IPS-20b (cell line): ENCODE data around the gene SCGB1A1.

ENCODE experiments used
- H3K27ac ChIP-seq: one replicate; pipeline ENCODE4 v1.5.1; 2013; ENCODE audit warnings: low read length
- H3K27me3 ChIP-seq: 2 replicates; pipeline ENCODE4 v1.6.1; 2013; ENCODE audit warnings: mild to moderate bottlenecking, low read length, inconsistent platforms; ENCODE audit not compliant: insufficient read depth
- H3K36me3 ChIP-seq: 2 replicates; pipeline ENCODE4 v1.6.1; 2013; ENCODE audit warnings: low read depth, mild to moderate bottlenecking, inconsistent platforms, low read length, moderate library complexity; ENCODE audit not compliant: insufficient read depth
- H3K4me1 ChIP-seq: 2 replicates; pipeline ENCODE4 v1.6.1; 2013; ENCODE audit warnings: mild to moderate bottlenecking, control low read depth, inconsistent platforms, low read length, moderate library complexity; ENCODE audit not compliant: insufficient read depth
- H3K4me3 ChIP-seq: 2 replicates; pipeline ENCODE4 v1.5.1; 2013; ENCODE audit warnings: mild to moderate bottlenecking, low read length, inconsistent platforms
- H3K9ac ChIP-seq: 2 replicates; pipeline ENCODE4 v1.6.1; 2013; ENCODE audit warnings: low read depth, mild to moderate bottlenecking, inconsistent platforms, low read length, moderate library complexity
- H3K9me3 ChIP-seq: 2 replicates; pipeline ENCODE4 v1.6.1; 2013; ENCODE audit warnings: mild to moderate bottlenecking, low read depth, low read length, inconsistent platforms; ENCODE audit not compliant: insufficient read depth

SCGB1A1 gene

GRCh38 chr11:62457478-62457877, 38.6 kb downstream of the SCGB1A1 start:
- no peaks in the 10 kb centered on the region for H3K9me3 ChIP-seq
- no peak overlapping the region for H3K9ac ChIP-seq
- no peak overlapping the region for H3K4me3 ChIP-seq
- H3K27me3 ChIP-seq, result no peaks in the 10 kb centered on the region
- no peaks in the 10 kb centered on the region for H3K4me1 ChIP-seq
- H3K27ac ChIP-seq, result no peak overlapping the region
- no peaks in the 10 kb centered on the region for H3K36me3 ChIP-seq

- Histone ChIP-seq H3K27me3 (no peaks in the 10 kb centered on the region), H3K36me3 (no peaks in the 10 kb centered on the region), H3K4me3 (no peak overlapping the region), H3K4me1 (no peaks in the 10 kb centered on the region), H3K9ac (no peak overlapping the region), H3K27ac (no peak overlapping the region), H3K9me3 (no peaks in the 10 kb centered on the region)
Measured at GRCh38 chr11:62458212-62459002, 39.6 kb downstream of the SCGB1A1 start.

GRCh38 chr11:62459080-62459479, 40.2 kb downstream of the SCGB1A1 start:
- Histone ChIP-seq H3K4me1 (no peaks in the 10 kb centered on the region), H3K9me3 (no peaks in the 10 kb centered on the region), H3K4me3 (no peak overlapping the region), H3K9ac (no peak overlapping the region), H3K27ac (no peak overlapping the region), H3K27me3 (no peaks in the 10 kb centered on the region), H3K36me3 (no peaks in the 10 kb centered on the region)

GRCh38 chr11:62461740-62462507, 43.1 kb downstream of the SCGB1A1 start:
- Histone ChIP-seq H3K4me3 (no peak overlapping the region), H3K9me3 (no peaks in the 10 kb centered on the region), H3K36me3 (no peaks in the 10 kb centered on the region), H3K4me1 (no peaks in the 10 kb centered on the region), H3K9ac (no peak overlapping the region), H3K27me3 (no peaks in the 10 kb centered on the region), H3K27ac (no peak overlapping the region)

- Histone ChIP-seq H3K27me3 (no peaks in the 10 kb centered on the region), H3K9me3 (no peaks in the 10 kb centered on the region), H3K27ac (no peak overlapping the region), H3K4me1 (no peaks in the 10 kb centered on the region), H3K36me3 (no peaks in the 10 kb centered on the region), H3K9ac (no peak overlapping the region), H3K4me3 (no peak overlapping the region)
Measured at GRCh38 chr11:62462508-62462892, 43.7 kb downstream of the SCGB1A1 start.

GRCh38 chr11:62463121-62463542, 44.3 kb downstream of the SCGB1A1 start:
- no peak overlapping the region for H3K9ac ChIP-seq
- H3K4me3 ChIP-seq, result no peak overlapping the region
- H3K27me3 ChIP-seq, result no peaks in the 10 kb centered on the region
- no peaks in the 10 kb centered on the region for H3K36me3 ChIP-seq
- H3K27ac ChIP-seq, result no peak overlapping the region
- H3K9me3 ChIP-seq, result no peaks in the 10 kb centered on the region
- no peaks in the 10 kb centered on the region for H3K4me1 ChIP-seq

GRCh38 chr11:62464655-62465054, 45.8 kb downstream of the SCGB1A1 start:
- Histone ChIP-seq H3K9ac (no peak overlapping the region), H3K9me3 (no peaks in the 10 kb centered on the region), H3K36me3 (no peaks in the 10 kb centered on the region), H3K4me1 (no peaks in the 10 kb centered on the region), H3K27me3 (no peaks in the 10 kb centered on the region), H3K27ac (no peak overlapping the region), H3K4me3 (no peak overlapping the region)

- no peaks in the 10 kb centered on the region for H3K36me3 ChIP-seq
- no peaks in the 10 kb centered on the region for H3K9me3 ChIP-seq
- no peaks in the 10 kb centered on the region for H3K4me1 ChIP-seq
- H3K4me3 ChIP-seq, result no peak overlapping the region
- no peaks in the 10 kb centered on the region for H3K27me3 ChIP-seq
- no peak overlapping the region for H3K27ac ChIP-seq
- H3K9ac ChIP-seq, result no peak overlapping the region
Measured at GRCh38 chr11:62466444-62466843, 47.6 kb downstream of the SCGB1A1 start.

GRCh38 chr11:62468577-62468976, 49.7 kb downstream of the SCGB1A1 start:
- H3K4me3 ChIP-seq, result no peak overlapping the region

GRCh38 chr11:62471603-62472002, 52.8 kb downstream of the SCGB1A1 start:
- H3K36me3 ChIP-seq, result no peaks in the 10 kb centered on the region
- H3K4me3 ChIP-seq, result no peak overlapping the region
- no peaks in the 10 kb centered on the region for H3K4me1 ChIP-seq
- H3K27ac ChIP-seq, result no peak overlapping the region
- no peaks in the 10 kb centered on the region for H3K9me3 ChIP-seq
- H3K9ac ChIP-seq, result no peak overlapping the region
- no peaks in the 10 kb centered on the region for H3K27me3 ChIP-seq

More at GRCh38 chr11:62468577-62468976, 49.7 kb downstream of the SCGB1A1 start:
- no peaks in the 10 kb centered on the region for H3K27me3 ChIP-seq
- no peaks in the 10 kb centered on the region for H3K36me3 ChIP-seq
- H3K9ac ChIP-seq, result no peak overlapping the region
- H3K9me3 ChIP-seq, result no peaks in the 10 kb centered on the region
- no peaks in the 10 kb centered on the region for H3K4me1 ChIP-seq
- no peak overlapping the region for H3K27ac ChIP-seq

- Histone ChIP-seq H3K27ac (no peak overlapping the region), H3K27me3 (no peaks in the 10 kb centered on the region), H3K4me1 (no peaks in the 10 kb centered on the region), H3K36me3 (no peaks in the 10 kb centered on the region), H3K4me3 (no peak overlapping the region), H3K9me3 (no peaks in the 10 kb centered on the region), H3K9ac (no peak overlapping the region)
Measured at GRCh38 chr11:62472063-62472884, 53.4 kb downstream of the SCGB1A1 start.
